ENCODE measurements around the gene GATD1. TPM values are rescaled to one million over a fixed set of nuclear protein-coding genes. Genes with fewer than 3 reads are reported as not detected.
"Not testable (repeated sequence)": the region's sequence is repeated elsewhere in the genome, so short reads cannot be mapped to it uniquely, and the experiment has no call there.

Gene GATD1
- total and polyA plus RNA-seq, 10 of the 15 experiments (the other 5 are each of a cell fraction or from before 2014, with no cell fraction given) = 1.2 to 92.6 (median 22.3) TPM

DNA sequence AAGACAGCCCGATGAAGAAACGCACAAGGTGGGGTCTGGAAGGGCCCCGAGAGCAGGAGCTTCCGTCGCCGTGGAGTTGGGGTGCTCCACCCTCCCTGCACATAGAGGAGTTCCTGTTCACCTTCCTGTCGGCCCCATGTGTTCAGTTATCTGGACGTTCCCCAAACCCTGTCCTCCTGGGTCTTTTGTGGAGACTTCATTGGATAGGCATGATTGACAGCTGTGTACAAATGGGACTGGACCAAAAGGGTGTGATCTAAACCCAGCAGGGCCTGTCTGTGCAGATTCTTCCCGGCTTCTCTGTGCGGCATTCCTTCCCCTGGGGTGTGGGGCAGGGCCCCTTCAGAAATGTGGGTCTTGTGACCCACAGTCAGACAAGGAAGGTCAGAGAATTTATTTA, 39.4 kb downstream of the GATD1 start:
- H4K20me1 ChIP-seq (ENCODE audit: control insufficient read depth, insufficient read depth); POLR2A ChIA-PET; SMC1A ChIA-PET (ENCODE audit: uncharacterized antibody, unreplicated experiment); H3K27me3 ChIP-seq (replicated peaks in 1 of 2; ENCODE audit: control insufficient read depth in 2 of 2, insufficient read depth in 2 of 2, low read length in 1 of 2); H3K4me3 ChIP-seq; in situ Hi-C loops (cut with MboI); H3K79me2 ChIP-seq (ENCODE audit: control insufficient read depth, insufficient read depth, low read length); H3K36me3 ChIP-seq (ENCODE audit: control insufficient read depth in 2 of 2, insufficient read depth in 2 of 2, low read length in 1 of 2); ATAC-seq; BruUV-seq (replicated peaks); H3K9ac ChIP-seq (ENCODE audit: control insufficient read depth, insufficient read depth, low read length); RAD21 ChIA-PET (ENCODE audit: unreplicated experiment); H2AFZ ChIP-seq (ENCODE audit: control insufficient read depth, low read depth, low read length); H3K4me1 ChIP-seq (ENCODE audit: control insufficient read depth, insufficient read depth, low read length); FAIRE-seq; DNase-seq (ENCODE audit: low read depth, low spot score); H3K4me2 ChIP-seq (ENCODE audit: control insufficient read depth, insufficient read depth); H3K27ac ChIP-seq (ENCODE audit: control insufficient read depth, insufficient read depth); intact Hi-C loops (cut with micrococcal nuclease; ENCODE audit: unreplicated experiment); H3K9me3 ChIP-seq (replicated peaks; ENCODE audit: control insufficient read depth, insufficient read depth, low read length): not testable (repeated sequence)
- 6% methylated on average over 10 of the region's 10 CpGs for WGBS (ENCODE audit: insufficient coverage, insufficient replicate concordance, low lambda C conversion rate, missing lambda C conversion rate)
- CTCF ChIA-PET = interaction anchor here (0.6 kb wide), 1 partner anchor 58 kb away, joined by 5 read pairs; no protein-coding TSS in a partner anchor
- TF ChIP-seq, protein P1, sequence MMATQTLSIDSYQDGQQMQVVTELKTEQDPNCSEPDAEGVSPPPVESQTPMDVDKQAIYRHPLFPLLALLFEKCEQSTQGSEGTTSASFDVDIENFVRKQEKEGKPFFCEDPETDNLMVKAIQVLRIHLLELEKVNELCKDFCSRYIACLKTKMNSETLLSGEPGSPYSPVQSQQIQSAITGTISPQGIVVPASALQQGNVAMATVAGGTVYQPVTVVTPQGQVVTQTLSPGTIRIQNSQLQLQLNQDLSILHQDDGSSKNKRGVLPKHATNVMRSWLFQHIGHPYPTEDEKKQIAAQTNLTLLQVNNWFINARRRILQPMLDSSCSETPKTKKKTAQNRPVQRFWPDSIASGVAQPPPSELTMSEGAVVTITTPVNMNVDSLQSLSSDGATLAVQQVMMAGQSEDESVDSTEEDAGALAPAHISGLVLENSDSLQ (IDR thresholded peaks at IDR 0.05) = peak; percentile 60

DNA sequence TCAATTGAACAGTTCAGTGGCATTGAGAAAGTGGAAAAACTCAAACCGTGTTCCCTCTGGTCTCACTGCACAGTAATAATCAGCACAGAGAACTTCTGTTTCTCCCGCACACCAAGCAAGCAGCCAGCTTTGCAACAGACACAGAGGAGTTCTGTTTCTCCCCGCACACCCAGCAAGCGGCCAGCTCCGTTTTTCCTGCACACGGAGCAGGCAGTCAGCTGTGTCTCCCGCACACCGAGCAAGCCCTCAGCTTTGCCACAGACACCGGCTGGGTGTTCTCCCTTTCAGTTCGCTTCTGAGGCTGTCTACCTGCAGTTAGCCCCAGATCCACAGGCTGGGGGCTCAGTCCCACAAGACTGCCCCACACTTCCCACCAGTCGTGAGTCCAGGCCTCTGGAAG, 39.9 kb downstream of the GATD1 start:
- DNase-seq (ENCODE audit: low read depth, low spot score) = no peak
- POLR2A ChIA-PET = no interaction called here
- TF ChIP-seq NFXL1 (IDR thresholded peaks at IDR 0.05; ENCODE audit: borderline replicate concordance) (no peak), ETV6 (conservative IDR thresholded peaks at IDR 0.05 in 1 of 2, IDR thresholded peaks at IDR 0.05 in 1 of 2; ENCODE audit: borderline replicate concordance in 1 of 2, low read depth in 1 of 2) (no peak), HDAC6 (IDR thresholded peaks at IDR 0.05; ENCODE audit: unreplicated experiment) (no peak), CREM (IDR thresholded peaks at IDR 0.05; ENCODE audit: low read depth) (no peak), HDAC2 (IDR thresholded peaks at IDR 0.05) (no peak), KDM1A (IDR thresholded peaks at IDR 0.05; ENCODE audit: borderline replicate concordance) (no peak), RB1 (IDR thresholded peaks at IDR 0.05; ENCODE audit: borderline replicate concordance) (no peak)
- TF ChIP-seq, protein P2, sequence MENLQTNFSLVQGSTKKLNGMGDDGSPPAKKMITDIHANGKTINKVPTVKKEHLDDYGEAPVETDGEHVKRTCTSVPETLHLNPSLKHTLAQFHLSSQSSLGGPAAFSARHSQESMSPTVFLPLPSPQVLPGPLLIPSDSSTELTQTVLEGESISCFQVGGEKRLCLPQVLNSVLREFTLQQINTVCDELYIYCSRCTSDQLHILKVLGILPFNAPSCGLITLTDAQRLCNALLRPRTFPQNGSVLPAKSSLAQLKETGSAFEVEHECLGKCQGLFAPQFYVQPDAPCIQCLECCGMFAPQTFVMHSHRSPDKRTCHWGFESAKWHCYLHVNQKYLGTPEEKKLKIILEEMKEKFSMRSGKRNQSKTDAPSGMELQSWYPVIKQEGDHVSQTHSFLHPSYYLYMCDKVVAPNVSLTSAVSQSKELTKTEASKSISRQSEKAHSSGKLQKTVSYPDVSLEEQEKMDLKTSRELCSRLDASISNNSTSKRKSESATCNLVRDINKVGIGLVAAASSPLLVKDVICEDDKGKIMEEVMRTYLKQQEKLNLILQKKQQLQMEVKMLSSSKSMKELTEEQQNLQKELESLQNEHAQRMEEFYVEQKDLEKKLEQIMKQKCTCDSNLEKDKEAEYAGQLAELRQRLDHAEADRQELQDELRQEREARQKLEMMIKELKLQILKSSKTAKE (IDR thresholded peaks at IDR 0.05; ENCODE audit: low read depth, poor library complexity, severe bottlenecking) = no peak
- TF ChIP-seq, protein P3, sequence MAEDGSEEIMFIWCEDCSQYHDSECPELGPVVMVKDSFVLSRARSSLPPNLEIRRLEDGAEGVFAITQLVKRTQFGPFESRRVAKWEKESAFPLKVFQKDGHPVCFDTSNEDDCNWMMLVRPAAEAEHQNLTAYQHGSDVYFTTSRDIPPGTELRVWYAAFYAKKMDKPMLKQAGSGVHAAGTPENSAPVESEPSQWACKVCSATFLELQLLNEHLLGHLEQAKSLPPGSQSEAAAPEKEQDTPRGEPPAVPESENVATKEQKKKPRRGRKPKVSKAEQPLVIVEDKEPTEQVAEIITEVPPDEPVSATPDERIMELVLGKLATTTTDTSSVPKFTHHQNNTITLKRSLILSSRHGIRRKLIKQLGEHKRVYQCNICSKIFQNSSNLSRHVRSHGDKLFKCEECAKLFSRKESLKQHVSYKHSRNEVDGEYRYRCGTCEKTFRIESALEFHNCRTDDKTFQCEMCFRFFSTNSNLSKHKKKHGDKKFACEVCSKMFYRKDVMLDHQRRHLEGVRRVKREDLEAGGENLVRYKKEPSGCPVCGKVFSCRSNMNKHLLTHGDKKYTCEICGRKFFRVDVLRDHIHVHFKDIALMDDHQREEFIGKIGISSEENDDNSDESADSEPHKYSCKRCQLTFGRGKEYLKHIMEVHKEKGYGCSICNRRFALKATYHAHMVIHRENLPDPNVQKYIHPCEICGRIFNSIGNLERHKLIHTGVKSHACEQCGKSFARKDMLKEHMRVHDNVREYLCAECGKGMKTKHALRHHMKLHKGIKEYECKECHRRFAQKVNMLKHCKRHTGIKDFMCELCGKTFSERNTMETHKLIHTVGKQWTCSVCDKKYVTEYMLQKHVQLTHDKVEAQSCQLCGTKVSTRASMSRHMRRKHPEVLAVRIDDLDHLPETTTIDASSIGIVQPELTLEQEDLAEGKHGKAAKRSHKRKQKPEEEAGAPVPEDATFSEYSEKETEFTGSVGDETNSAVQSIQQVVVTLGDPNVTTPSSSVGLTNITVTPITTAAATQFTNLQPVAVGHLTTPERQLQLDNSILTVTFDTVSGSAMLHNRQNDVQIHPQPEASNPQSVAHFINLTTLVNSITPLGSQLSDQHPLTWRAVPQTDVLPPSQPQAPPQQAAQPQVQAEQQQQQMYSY (CRISPR knock-in tag; IDR thresholded peaks at IDR 0.05) = no peak

More for the DNA sequence above, 39.9 kb downstream of the GATD1 start:
- no TSS peak for BruUV-seq (replicated peaks)
- SMC1A ChIA-PET (ENCODE audit: uncharacterized antibody, unreplicated experiment) = no interaction called here
- H3K36me3 ChIP-seq (ENCODE audit: control insufficient read depth in 2 of 2, insufficient read depth in 2 of 2, low read length in 1 of 2) = no peaks in the 10 kb centered on the region
- H3K4me2 ChIP-seq (ENCODE audit: control insufficient read depth, insufficient read depth) = 0 out of 2 replicates have a peak overlapping the region, but pooled peaks have one; percentile 12
- in situ Hi-C loops (cut with MboI) (no loop called here), intact Hi-C loops (cut with micrococcal nuclease; ENCODE audit: unreplicated experiment) (no loop called here)
- 3% methylated on average over 11 of the region's 11 CpGs for WGBS (ENCODE audit: insufficient coverage, insufficient replicate concordance, low lambda C conversion rate, missing lambda C conversion rate)
- H2AFZ ChIP-seq (ENCODE audit: control insufficient read depth, low read depth, low read length) = no peak overlapping the region
- H3K4me1 ChIP-seq (ENCODE audit: control insufficient read depth, insufficient read depth, low read length) = no peaks in the 10 kb centered on the region
- H3K4me3 ChIP-seq = no peak overlapping the region
- H3K27ac ChIP-seq (ENCODE audit: control insufficient read depth, insufficient read depth) = no peak overlapping the region
- no peaks in the 10 kb centered on the region for H3K9me3 ChIP-seq (replicated peaks; ENCODE audit: control insufficient read depth, insufficient read depth, low read length)
- RAD21 ChIA-PET (ENCODE audit: unreplicated experiment) = no interaction called here
- H3K9ac ChIP-seq (ENCODE audit: control insufficient read depth, insufficient read depth, low read length) = no peak overlapping the region
- no peaks in the 10 kb centered on the region for H3K27me3 ChIP-seq (replicated peaks in 1 of 2; ENCODE audit: control insufficient read depth in 2 of 2, insufficient read depth in 2 of 2, low read length in 1 of 2)
- FAIRE-seq (no peak), ATAC-seq (peak; percentile 38)
- no peaks in the 10 kb centered on the region for H3K79me2 ChIP-seq (ENCODE audit: control insufficient read depth, insufficient read depth, low read length)
- H4K20me1 ChIP-seq (ENCODE audit: control insufficient read depth, insufficient read depth) = no peaks in the 10 kb centered on the region
- CTCF ChIA-PET = interaction anchor here (0.6 kb wide), 1 partner anchor 58 kb away, joined by 5 read pairs; no protein-coding TSS in a partner anchor

All from GM12878 (cell line).